ENCODE results near the gene RNF32. TPM values are rescaled to one million over a fixed set of nuclear protein-coding genes. Genes with fewer than 3 reads are reported as not detected.
A peak's percentile ranks its signal among the peaks of the same experiment; 100 is the strongest.

RNF32 gene
- total RNA-seq (1 to 10 TPM in 3 of 6 donors, under 1 TPM in 3; 0.69 to 2.5 (median 1.0) TPM), polyA plus RNA-seq (1 to 10 TPM; 1.2 to 1.7 TPM)

- DNase-seq (peak; percentile 95 to 100 (median 98)), ATAC-seq (peak; percentile 95 to 99 (median 98)), FAIRE-seq (no peak)
- Histone ChIP-seq H3K27me3 (no peaks in the 10 kb centered on the region), H3K4me1 (no peaks in the 10 kb centered on the region), H3K4me3 (peak within 1 kb of the TSS; percentile 48 to 98 (median 79)), H3K36me3 (no peaks in the 10 kb centered on the region), H3K9me3 (no peaks in the 10 kb centered on the region), H3K27ac (peak within 1 kb of the TSS; percentile 33 to 78 (median 66))
- 1 to 2% methylated on average over 79 to 85 of the region's 85 CpGs for whole genome bisulfite sequencing, 2 donors
- TF ChIP-seq CTCF (IDR thresholded peaks at IDR 0.05) = no peak
- intact Hi-C loops (cut with DNase I) = no loop called here
Observed at GRCh38 chr7:156640257-156640948, at the start of gene RNF32. Gene RNF32, plus strand, starts transcription at chr7:156640774. Its CDS starts 3,104 bp downstream, at chr7:156643878.

- FAIRE-seq = no peak
- H3K9me3 ChIP-seq = no peaks in the 10 kb centered on the region
- no peak for ATAC-seq
Observed at GRCh38 chr7:156592155-156592884, 48.3 kb upstream of the RNF32 start.

GRCh38 chr7:156594283-156595080 is 46.1 kb upstream of the RNF32 start:
- TF ChIP-seq CTCF (IDR thresholded peaks at IDR 0.05) = no peak
- Histone ChIP-seq H3K4me1 (no peaks in the 10 kb centered on the region), H3K4me3 (no peak overlapping the region), H3K36me3 (no peaks in the 10 kb centered on the region), H3K9me3 (no peaks in the 10 kb centered on the region), H3K27ac (no peak overlapping the region), H3K27me3 (no peaks in the 10 kb centered on the region)
- 86 to 92% methylated on average over 6 of the region's 6 CpGs for WGBS, 2 donors
- DNase-seq = no peak
- no peak for ATAC-seq
- FAIRE-seq = no peak
- intact Hi-C loops (cut with DNase I) = no loop called here

More at GRCh38 chr7:156592155-156592884, 48.3 kb upstream of the RNF32 start:
- no peak overlapping the region for H3K4me3 ChIP-seq
- intact Hi-C loops (cut with DNase I) = no loop called here
- no peaks in the 10 kb centered on the region for H3K36me3 ChIP-seq
- no peak overlapping the region for H3K27ac ChIP-seq
- H3K27me3 ChIP-seq = no peaks in the 10 kb centered on the region
- no peak for DNase-seq
- WGBS, 2 donors = 86 to 92% methylated on average over 4 of the region's 4 CpGs
- H3K4me1 ChIP-seq = no peaks in the 10 kb centered on the region
- TF ChIP-seq CTCF (IDR thresholded peaks at IDR 0.05) = no peak

- WGBS, 2 donors = 85 to 92% methylated on average over 8 of the region's 8 CpGs
- H3K36me3 ChIP-seq = no peaks in the 10 kb centered on the region
- ATAC-seq = no peak
- H3K27me3 ChIP-seq = no peaks in the 10 kb centered on the region
- FAIRE-seq = no peak
- H3K27ac ChIP-seq = no peak overlapping the region
- intact Hi-C loops (cut with DNase I) = no loop called here
- H3K4me3 ChIP-seq = no peak overlapping the region
- H3K9me3 ChIP-seq = no peaks in the 10 kb centered on the region
- TF ChIP-seq CTCF (IDR thresholded peaks at IDR 0.05) = no peak
- no peaks in the 10 kb centered on the region for H3K4me1 ChIP-seq
- DNase-seq = no peak
Observed at GRCh38 chr7:156600496-156600895, 40.1 kb upstream of the RNF32 start.

Measured in pancreas (tissue), 10 donors.